Neural progenitor cell (in vitro differentiated cells): ENCODE measurements around the gene UNCX. TPM values are rescaled to one million over a fixed set of nuclear protein-coding genes. Genes with fewer than 3 reads are reported as not detected.

ENCODE experiments used
- DNase-seq: peaks from one replicate; pipeline ENCODE4 v3.0.0-alpha.2; 2016; ENCODE audit warnings: low spot score
- H2AFZ ChIP-seq: fragments of 200-600 bp; sonication (generic); replicated peaks from 2 replicates; pipeline ENCODE4 v1.6.1; 2016; ENCODE audit warnings: antibody characterized with exemption
- H3F3A ChIP-seq: fragments of 200-600 bp; sonication (generic); 2 replicates; pipeline ENCODE4 v1.6.1; 2016; ENCODE audit warnings: antibody characterized with exemption, low read depth
- H3K27ac ChIP-seq: fragments of 200-600 bp; sonication (generic); 2 replicates; pipeline ENCODE4 v1.5.1; 2016; ENCODE audit warnings: mild to moderate bottlenecking
- H3K27me3 ChIP-seq: fragments of 200-600 bp; sonication (generic); 2 replicates; pipeline ENCODE4 v1.6.1; 2016; ENCODE audit warnings: mild to moderate bottlenecking, moderate library complexity
- H3K36me3 ChIP-seq: fragments of 200-600 bp; sonication (generic); 2 replicates; pipeline ENCODE4 v1.5.1; 2016
- H3K4me1 ChIP-seq: fragments of 200-600 bp; sonication (generic); 2 replicates; pipeline ENCODE4 v1.6.1; 2016; ENCODE audit warnings: mixed run types
- H3K4me2 ChIP-seq: fragments of 200-600 bp; sonication (generic); 2 replicates; pipeline ENCODE4 v1.6.1; 2016
- H3K4me3 ChIP-seq: fragments of 200-600 bp; sonication (generic); 2 replicates; pipeline ENCODE4 v1.5.1; 2016
- H3K79me2 ChIP-seq: fragments of 200-600 bp; sonication (generic); 2 replicates; pipeline ENCODE4 v1.6.1; 2016; ENCODE audit warnings: low read depth
- H3K9ac ChIP-seq: fragments of 200-600 bp; sonication (generic); 2 replicates; pipeline ENCODE4 v1.6.1; 2016
- H3K9me3 ChIP-seq: fragments of 200-600 bp; sonication (generic); 2 replicates; pipeline ENCODE4 v1.5.1; 2016; ENCODE audit warnings: low read depth
- H4K20me1 ChIP-seq: fragments of 200-600 bp; sonication (generic); 2 replicates; pipeline ENCODE4 v1.6.1; 2016; ENCODE audit warnings: low read depth
- H3K27ac Mint-ChIP-seq: 3 replicates; pipeline ENCODE4 v1.8.0; 2021; ENCODE audit warnings: mixed read lengths
- H3K27me3 Mint-ChIP-seq: 2 replicates; pipeline ENCODE4 v1.8.0; 2022; ENCODE audit warnings: low read depth, mild to moderate bottlenecking, inconsistent platforms, moderate library complexity, mixed read lengths; ENCODE audit not compliant: insufficient read depth
- H3K36me3 Mint-ChIP-seq: 3 replicates; pipeline ENCODE4 v1.8.0; 2021; ENCODE audit warnings: mixed read lengths
- H3K4me1 Mint-ChIP-seq: 3 replicates; pipeline ENCODE4 v1.8.0; 2021; ENCODE audit warnings: mixed read lengths
- H3K4me3 Mint-ChIP-seq: 3 replicates; pipeline ENCODE4 v1.8.0; 2021; ENCODE audit warnings: mild to moderate bottlenecking, moderate library complexity, mixed read lengths
- H3K9me3 Mint-ChIP-seq: 3 replicates; pipeline ENCODE4 v1.8.0; 2020; ENCODE audit warnings: mixed read lengths
- EZH2 ChIP-seq: fragments of 200-600 bp; sonication (generic); IDR thresholded peaks from 2 replicates; pipeline ENCODE4 v1.6.1; 2017; ENCODE audit warnings: antibody characterized with exemption, mild to moderate bottlenecking, moderate library complexity
- EZH2phosphoT487 ChIP-seq: fragments of 200-600 bp; sonication (generic); IDR thresholded peaks from 2 replicates; pipeline ENCODE4 v1.6.1; 2017; ENCODE audit warnings: antibody characterized with exemption
- total RNA-seq: library from RNA; depleted of rRNA; stranded (reverse); fragments of >200 nt; gene quantifications from 2 replicates; pipeline ENCODE4 v1.2.3, GENCODE V29; 2015; ENCODE audit warnings: low replicate concordance
- TF ChIP-seq, protein P1 (sequence below): fragments of 200-600 bp; sonication (generic); IDR thresholded peaks from 2 replicates; pipeline ENCODE4 v1.5.1; 2017; ENCODE audit warnings: antibody characterized with exemption, mild to moderate bottlenecking

The UNCX gene
- total RNA-seq, 1 donor from 2014 or later, result not detected

DNA sequence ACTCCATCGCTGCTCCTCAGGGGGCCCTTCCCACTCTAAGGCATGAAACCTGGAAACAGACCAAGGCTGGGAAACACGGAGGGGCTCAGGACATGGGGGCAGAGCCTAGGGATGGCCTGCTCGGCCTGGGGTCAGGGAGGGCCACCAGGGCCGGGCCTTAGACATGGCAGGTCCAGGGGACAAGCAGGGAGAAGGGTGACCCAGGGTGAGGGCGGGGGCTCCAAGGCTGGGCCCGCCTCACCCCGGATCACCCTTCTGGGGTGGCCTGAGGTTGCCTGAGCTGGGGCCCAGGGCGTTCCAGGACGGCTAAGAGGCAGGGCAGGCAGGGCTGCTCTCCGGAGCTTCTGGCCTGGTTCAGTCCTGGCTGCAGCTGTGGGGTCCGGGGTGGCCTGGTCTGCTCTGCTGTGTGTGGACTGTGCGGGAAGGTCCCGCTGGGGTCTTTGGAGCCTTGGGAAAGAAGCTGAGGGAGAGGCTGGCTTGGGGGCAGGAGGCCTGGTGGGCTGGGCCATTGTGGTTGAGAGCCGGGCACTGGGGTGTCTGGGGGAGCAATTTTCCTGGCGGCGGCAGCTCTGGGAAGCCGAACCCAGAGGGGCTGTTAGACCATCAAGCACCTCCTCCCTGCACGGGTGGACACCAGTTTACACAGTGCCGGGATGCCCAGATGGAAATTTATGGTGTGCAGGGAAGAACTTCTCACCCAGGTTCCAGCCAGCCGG is 52.2 kb downstream of the UNCX start:
- peaks cover 45% of the 10 kb centered on the region for H3K27me3 ChIP-seq
- no peak overlapping the region for H3K4me2 ChIP-seq
- no peaks in the 10 kb centered on the region for H4K20me1 ChIP-seq
- no peaks in the 10 kb centered on the region for H3K9me3 ChIP-seq
- no peak overlapping the region for H3K27ac Mint-ChIP-seq
- H3K9ac ChIP-seq, result no peak overlapping the region
- H3K9me3 Mint-ChIP-seq, result no peaks in the 10 kb centered on the region
- H3K36me3 Mint-ChIP-seq, result no peaks in the 10 kb centered on the region
- no peaks in the 10 kb centered on the region for H3F3A ChIP-seq
- no peak overlapping the region for H3K4me3 Mint-ChIP-seq
- H3K27me3 Mint-ChIP-seq, result peaks cover 12% of the 10 kb centered on the region
- H3K79me2 ChIP-seq, result no peaks in the 10 kb centered on the region
- no peak overlapping the region for H2AFZ ChIP-seq
- no peak overlapping the region for H3K27ac ChIP-seq
- peaks cover 4% of the 10 kb centered on the region for H3K4me1 ChIP-seq
- peaks cover 3% of the 10 kb centered on the region for H3K4me1 Mint-ChIP-seq
- H3K36me3 ChIP-seq, result no peaks in the 10 kb centered on the region
- H3K4me3 ChIP-seq, result no peak overlapping the region
- DNase-seq, result no peak
- TF ChIP-seq, protein P1, sequence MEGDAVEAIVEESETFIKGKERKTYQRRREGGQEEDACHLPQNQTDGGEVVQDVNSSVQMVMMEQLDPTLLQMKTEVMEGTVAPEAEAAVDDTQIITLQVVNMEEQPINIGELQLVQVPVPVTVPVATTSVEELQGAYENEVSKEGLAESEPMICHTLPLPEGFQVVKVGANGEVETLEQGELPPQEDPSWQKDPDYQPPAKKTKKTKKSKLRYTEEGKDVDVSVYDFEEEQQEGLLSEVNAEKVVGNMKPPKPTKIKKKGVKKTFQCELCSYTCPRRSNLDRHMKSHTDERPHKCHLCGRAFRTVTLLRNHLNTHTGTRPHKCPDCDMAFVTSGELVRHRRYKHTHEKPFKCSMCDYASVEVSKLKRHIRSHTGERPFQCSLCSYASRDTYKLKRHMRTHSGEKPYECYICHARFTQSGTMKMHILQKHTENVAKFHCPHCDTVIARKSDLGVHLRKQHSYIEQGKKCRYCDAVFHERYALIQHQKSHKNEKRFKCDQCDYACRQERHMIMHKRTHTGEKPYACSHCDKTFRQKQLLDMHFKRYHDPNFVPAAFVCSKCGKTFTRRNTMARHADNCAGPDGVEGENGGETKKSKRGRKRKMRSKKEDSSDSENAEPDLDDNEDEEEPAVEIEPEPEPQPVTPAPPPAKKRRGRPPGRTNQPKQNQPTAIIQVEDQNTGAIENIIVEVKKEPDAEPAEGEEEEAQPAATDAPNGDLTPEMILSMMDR, result no peak
- TF ChIP-seq EZH2, result no peak
- no peak for TF ChIP-seq EZH2phosphoT487

- Histone ChIP-seq H4K20me1 (no peaks in the 10 kb centered on the region), H3K4me3 (no peak overlapping the region), H2AFZ (no peak overlapping the region), H3K9ac (no peak overlapping the region), H3K27ac (no peak overlapping the region), H3K9me3 (no peaks in the 10 kb centered on the region), H3K36me3 (no peaks in the 10 kb centered on the region), H3K4me2 (no peak overlapping the region), H3K79me2 (no peaks in the 10 kb centered on the region), H3K4me1 (peaks cover 13% of the 10 kb centered on the region), H3F3A (no peaks in the 10 kb centered on the region), H3K27me3 (peaks cover 46% of the 10 kb centered on the region)
- Mint-ChIP-seq H3K27me3 (peaks cover 12% of the 10 kb centered on the region), H3K36me3 (no peaks in the 10 kb centered on the region), H3K4me3 (no peak overlapping the region), H3K4me1 (peaks cover 6% of the 10 kb centered on the region), H3K9me3 (no peaks in the 10 kb centered on the region), H3K27ac (no peak overlapping the region)
- no peak for DNase-seq
- TF ChIP-seq, protein P1, result no peak
- TF ChIP-seq EZH2 (no peak), EZH2phosphoT487 (no peak)
These were observed 53.1 kb downstream of the UNCX start for GRCh38 chr7:1285556-1286301.

Other genes with a start within 250 kb of the UNCX start
- 0.06 TPM in 1 of 2 replicates, not detected in the other for gene CYP2W1, start 249.7 kb upstream of the UNCX start, total RNA-seq
- gene GPR146, start 188.3 kb upstream of the UNCX start, total RNA-seq, result 0.79 and 3.5 TPM in 2 replicates
- 1.2 and 1.3 TPM in 2 replicates for gene GPER1, start 144.8 kb upstream of the UNCX start, total RNA-seq
- 9.0 and 13.3 TPM in 2 replicates for gene ZFAND2A, start 72.7 kb upstream of the UNCX start, total RNA-seq
- gene MICALL2, start 226.6 kb downstream of the UNCX start, total RNA-seq, result 6.0 and 22.7 TPM in 2 replicates